T47D (cell line): ENCODE results near the gene TEKT2.

Experiments
- DNase-seq, 2 experiments: peaks; one replicate each; pipeline versions ENCODE4 v3.0.0 to v3.0.0-alpha.2; 2011 to 2012; ENCODE audit warnings: low read depth in 1 of 2, low spot score in 1 of 2
- JUND ChIP-seq: IDR thresholded peaks from 2 replicates; pipeline ENCODE4 v1.6.1; 2012; ENCODE audit warnings: low read depth
- in situ Hi-C: cut with HindIII; loops from 2 replicates; pipeline ENCODE4 v1.10.0; 2016; ENCODE audit warnings: low sequenced_read_pairs, low pct_unique_long_range_greater_than_20kb

Gene TEKT2

DNA sequence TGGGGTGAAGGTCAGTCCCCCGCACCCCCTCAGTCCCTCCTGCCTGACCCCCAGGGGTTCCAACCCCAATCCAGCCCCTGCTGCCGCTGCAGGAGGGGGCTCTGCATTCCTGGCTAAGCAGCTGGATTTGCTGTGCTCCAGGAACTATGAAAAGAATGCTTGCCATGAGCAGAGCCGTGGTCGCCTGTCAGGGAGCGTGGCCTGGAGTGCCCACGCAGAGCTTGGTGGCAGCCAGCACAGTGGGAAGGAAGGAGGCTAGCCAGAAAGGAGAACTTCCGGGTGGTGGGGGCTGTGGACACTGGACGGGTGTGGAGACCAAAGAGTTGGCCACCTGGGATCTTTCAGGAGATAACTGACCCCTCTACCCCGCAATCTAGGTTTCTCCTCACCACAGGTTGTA is 35.6 kb downstream of the TEKT2 start:
- no peak for DNase-seq
- in situ Hi-C loops, result no loop called here
- TF ChIP-seq JUND, result no peak

DNA sequence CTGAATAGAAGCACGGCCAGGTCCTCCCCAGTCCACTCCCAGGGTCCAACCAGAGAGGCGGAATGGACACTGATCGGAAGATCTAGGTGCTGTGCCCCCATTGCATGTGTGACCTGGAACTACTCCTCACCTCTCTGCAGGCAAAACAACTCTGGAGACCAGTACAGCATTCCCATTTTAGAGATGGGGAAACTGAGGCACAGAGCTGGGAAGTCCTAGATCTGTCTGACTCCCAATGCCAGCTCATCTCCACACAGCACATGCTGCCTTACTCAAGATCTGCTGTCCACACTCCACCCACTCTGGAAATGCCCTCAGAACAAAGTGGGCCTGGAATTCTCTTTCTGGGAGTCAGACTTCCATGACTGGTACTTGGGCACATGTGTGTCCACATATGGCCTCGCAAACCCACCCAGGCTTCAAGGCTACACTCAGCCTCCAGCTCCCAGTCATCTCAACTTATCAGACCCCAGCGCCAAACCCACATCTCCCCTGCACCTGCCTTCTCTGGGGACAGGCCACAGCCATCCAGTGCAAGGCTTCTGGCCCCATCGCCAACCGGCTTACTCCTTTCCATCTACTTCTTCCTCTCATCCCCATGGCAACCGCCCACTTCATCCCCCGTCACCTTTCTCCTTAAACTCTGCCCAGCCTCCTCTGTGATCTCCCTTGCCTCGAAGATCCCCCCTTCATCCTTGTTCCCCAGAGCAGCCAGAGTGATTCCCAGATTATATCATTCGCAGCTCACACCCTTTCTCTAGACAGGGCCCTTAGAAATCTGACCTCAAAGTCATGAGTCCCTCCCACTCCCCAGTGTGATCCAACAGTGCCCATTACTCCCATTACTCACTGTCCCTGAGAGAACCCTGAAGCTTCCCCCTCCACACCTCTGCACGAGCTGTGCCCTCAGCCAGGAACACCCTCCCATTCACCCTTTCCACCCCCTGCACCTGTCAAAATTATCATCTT is 38.5 kb downstream of the TEKT2 start:
- no peak for DNase-seq
- no peak for TF ChIP-seq JUND
- in situ Hi-C loops, result no loop called here

DNA sequence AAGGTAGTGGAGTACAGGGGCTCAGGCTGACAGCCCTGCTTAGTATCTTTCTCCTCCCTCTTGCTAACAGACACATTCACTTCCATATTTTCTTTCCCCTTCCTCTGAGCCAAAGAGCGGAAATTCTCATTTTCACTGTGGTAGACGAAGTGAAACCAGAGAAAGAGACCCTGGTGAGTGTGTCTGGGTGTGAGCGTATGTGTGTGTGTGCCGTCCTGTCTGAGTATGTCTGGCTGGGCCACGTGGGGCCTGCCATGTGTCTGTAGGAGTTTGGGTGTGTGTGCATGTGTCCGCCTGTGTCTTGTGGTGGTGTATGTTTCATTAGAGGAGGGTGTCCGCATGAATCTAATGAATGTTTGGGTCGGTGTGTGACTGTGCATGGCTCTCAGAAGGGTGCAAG is 39.5 kb downstream of the TEKT2 start:
- no peak for TF ChIP-seq JUND
- DNase-seq, result no peak
- in situ Hi-C loops, result no loop called here

GRCh38 chr1:36124404-36125128 is 40.7 kb downstream of the TEKT2 start:
- DNase-seq, result no peak
- no peak for TF ChIP-seq JUND
- in situ Hi-C loops, result no loop called here

- TF ChIP-seq JUND, result no peak
- in situ Hi-C loops, result no loop called here
- DNase-seq, result no peak
These were observed 41.5 kb downstream of the TEKT2 start, which contains the start of gene COL8A2 for GRCh38 chr1:36125129-36125991. TSS of gene COL8A2 (minus strand) at chr1:36125222. CDS start at chr1:36100242, 24,980 bp downstream.

DNA sequence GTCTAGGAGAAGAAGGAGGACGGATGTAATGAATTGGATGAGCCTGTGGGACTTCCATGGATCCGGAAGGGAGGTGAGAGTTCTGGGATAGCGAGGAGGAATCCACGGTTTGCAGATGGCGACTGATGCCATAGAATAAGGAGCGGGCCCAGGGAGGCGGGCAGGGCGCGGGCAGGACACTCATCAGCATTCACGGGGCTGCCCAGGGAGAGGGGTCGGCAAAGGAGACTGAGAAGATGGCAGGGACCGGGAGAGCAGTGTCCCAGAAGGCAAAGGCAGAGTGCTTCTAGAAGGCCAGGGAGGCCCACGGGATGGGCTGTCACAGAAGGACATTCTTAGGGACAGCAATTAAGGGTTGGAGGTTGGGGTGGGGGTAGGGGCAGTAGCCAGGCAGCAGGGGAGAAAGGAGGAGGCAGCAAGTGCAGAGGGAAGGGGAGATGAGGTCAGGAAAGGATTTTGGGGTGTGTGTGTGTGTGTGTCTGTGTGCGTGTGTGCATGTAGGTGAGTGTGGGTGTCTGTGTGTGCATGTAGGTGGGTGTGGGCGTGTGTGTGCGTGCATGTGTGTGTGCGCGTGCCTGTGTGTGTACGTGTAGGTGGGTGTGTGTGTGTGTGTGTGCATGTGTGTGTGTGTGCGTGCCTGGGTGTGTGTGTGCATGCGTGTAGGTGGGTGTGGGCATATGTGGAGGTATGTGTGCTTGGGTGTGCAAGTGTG is 42.3 kb downstream of the TEKT2 start:
- no peak for TF ChIP-seq JUND
- in situ Hi-C loops, result no loop called here
- DNase-seq, result no peak

DNA sequence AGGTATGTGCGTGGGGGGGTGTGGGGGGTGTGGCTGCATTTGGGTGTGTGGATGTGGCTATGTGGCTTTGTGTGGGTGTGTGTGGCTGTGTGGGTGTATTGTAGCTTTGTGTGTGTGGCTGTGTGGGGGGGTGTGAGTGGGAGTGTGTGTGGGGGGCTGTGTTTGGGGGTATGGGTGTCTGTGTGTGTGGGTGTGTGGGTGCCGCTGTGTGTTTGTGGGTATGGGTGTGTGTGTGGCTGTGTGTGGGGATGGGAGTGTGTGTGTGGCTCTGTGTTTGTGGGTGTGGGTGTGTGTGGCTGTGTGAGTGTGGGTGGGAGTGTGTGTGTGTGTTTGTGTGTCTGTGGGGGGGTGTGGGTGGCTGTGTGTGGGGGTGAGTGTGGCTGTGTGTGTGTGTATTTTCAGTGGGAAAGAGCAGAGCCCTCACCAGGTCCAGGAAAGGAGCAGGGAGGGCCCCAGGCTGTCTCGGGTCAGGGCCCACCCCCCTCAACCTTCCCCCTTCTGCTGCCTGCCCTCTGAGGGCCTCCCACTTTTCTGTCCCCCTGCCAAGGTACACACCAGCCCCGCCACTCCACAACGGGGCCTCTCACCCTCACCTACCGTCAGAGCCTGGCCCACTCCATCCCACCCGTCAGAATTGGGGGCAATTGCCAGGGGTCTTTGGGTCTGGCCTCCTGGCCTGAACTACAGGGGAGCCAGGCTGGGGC is 43.1 kb downstream of the TEKT2 start:
- in situ Hi-C loops, result no loop called here
- no peak for TF ChIP-seq JUND
- no peak for DNase-seq

DNA sequence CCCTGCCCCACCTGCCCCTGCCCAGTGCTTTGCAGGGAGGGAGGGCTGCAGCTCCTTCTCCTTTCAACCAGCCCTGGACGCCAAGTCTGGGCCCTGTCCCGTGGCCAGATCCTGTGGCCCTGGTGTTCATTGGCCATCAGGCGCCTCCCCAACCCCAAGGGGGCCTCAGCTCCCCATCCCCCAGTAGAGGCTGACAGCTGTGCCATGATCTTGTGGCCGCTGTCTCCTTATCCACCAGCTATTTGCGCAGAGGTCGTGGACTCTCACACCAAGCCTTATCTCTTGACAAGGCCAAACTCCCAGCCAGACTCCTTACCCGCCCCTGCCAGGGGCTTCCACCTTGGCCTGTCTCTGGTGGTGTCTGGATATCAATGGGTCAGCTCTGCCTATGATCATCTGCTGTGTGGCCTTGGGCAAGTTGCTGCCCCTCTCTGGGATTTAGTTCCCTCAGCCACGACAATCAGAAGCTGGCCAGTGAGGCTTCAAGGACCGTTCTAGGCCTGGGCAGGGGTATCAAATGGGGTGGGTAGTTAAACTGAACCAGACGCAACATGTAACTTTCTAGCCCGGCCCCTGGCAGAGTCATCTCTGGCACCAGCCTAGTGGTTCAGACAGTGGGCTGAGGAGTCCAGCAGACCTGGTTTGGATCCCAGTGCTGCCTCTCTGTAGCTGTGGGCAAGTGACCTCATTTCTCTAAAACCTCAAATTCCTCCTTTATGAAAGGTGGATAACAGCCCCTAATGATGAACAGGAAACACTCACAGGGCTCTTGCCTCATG is 44.4 kb downstream of the TEKT2 start:
- TF ChIP-seq JUND, result no peak
- DNase-seq, result no peak
- in situ Hi-C loops, result no loop called here

DNA sequence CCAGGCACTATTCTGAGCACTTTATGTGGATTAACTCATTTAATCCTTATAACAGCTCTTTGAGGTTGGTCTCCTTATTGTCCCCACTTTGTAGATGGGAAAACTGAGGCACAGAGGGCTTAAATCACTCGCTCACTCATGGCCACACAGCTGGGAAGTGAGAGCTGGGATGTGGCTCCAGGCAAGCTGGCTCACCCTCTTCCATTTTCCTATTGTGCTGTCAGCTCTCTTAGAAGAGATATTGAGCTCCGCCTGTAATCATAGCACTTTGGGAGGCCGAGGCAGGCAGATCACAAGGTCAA is 45.0 kb downstream of the TEKT2 start:
- no peak for TF ChIP-seq JUND
- in situ Hi-C loops, result no loop called here
- DNase-seq, result no peak

DNA sequence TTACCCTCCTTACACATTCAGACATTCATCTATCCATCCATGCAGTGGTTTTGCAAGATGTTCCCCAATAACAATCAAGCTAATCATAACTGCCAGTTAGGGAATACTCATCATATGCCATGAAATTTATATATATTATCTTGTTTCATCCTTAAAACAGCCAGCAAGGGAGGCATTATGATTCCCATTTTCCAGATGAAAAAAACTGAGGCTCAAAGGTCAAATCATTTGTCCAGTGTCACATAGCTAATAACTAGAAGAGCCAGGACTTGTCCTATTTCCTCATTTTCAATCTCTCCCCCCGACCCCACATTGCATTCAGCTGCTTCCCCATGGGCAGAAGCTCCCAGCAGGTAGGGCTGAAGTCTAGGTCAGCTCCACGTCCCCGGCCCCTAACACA is 48.1 kb downstream of the TEKT2 start:
- no peak for DNase-seq
- TF ChIP-seq JUND, result no peak
- in situ Hi-C loops, result no loop called here

DNA sequence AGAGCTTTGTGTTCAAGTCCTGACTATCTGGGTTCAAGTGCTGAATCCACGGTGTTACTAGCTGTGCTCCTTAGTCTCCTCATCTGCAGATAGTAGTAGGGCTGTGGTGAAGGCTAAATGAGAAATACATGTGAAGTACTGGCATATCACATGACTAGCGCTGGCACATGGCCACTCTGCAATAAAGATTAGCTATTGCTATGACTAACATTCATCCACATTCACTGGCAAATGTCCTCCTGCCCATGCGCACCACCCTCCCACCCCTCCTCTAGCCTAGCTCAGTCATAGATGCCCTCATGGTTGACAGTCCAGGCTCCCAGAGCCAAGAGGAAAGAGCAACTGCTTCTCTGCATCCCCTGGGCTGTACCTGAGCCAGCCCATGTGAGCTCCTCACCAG is 49.6 kb downstream of the TEKT2 start:
- TF ChIP-seq JUND, result no peak
- in situ Hi-C loops, result no loop called here
- no peak for DNase-seq
